SJSA1 (cell line): ENCODE data around the gene GNRHR. TPM values are rescaled to one million over a fixed set of nuclear protein-coding genes. Genes with fewer than 3 reads are reported as not detected.
"Not testable (repeated sequence)": the region's sequence is repeated elsewhere in the genome, so short reads cannot be mapped to it uniquely, and the experiment has no call there.

Experiments
- DNase-seq, 2 experiments: peaks; one replicate each; pipeline ENCODE4 v3.0.0-alpha.2; 2015 to 2020; ENCODE audit warnings: low spot score in 2 of 2, low read depth in 1 of 2
- H3K27ac ChIP-seq: fragments of 250-450 bp; sonication (Bioruptor Pico); 2 replicates; pipeline ENCODE4 v1.5.1; 2020; ENCODE audit warnings: mild to moderate bottlenecking, moderate library complexity
- H3K27me3 ChIP-seq: fragments of 250-450 bp; sonication (Bioruptor Pico); replicated peaks from 2 replicates; pipeline ENCODE4 v1.5.1; 2020; ENCODE audit warnings: mild to moderate bottlenecking, moderate library complexity
- H3K36me3 ChIP-seq: fragments of 250-450 bp; sonication (Bioruptor Pico); 2 replicates; pipeline ENCODE4 v1.5.1; 2020; ENCODE audit warnings: mild to moderate bottlenecking
- H3K4me1 ChIP-seq: fragments of 250-450 bp; sonication (Bioruptor Pico); replicated peaks from 2 replicates; pipeline ENCODE4 v1.6.1; 2021; ENCODE audit warnings: mild to moderate bottlenecking
- H3K4me3 ChIP-seq: fragments of 250-450 bp; sonication (Bioruptor Pico); 2 replicates; pipeline ENCODE4 v1.5.1; 2020; ENCODE audit warnings: mild to moderate bottlenecking
- H3K9me3 ChIP-seq: fragments of 250-450 bp; sonication (Bioruptor Pico); replicated peaks from 2 replicates; pipeline ENCODE4 v1.5.1; 2020; ENCODE audit warnings: mild to moderate bottlenecking
- total RNA-seq: library from RNA; depleted of rRNA; stranded (reverse); fragments of >200 nt; shearing (Covaris generic); gene quantifications from 2 replicates; pipeline ENCODE4 v1.2.3, GENCODE V29; 2014

Gene GNRHR
- total RNA-seq, 1 experiment from 2014 or later: not detected

GRCh38 chr4:67721770-67722597 is 32.2 kb downstream of the GNRHR start:
- Histone ChIP-seq H3K4me1 (peaks cover 13% of the 10 kb centered on the region), H3K36me3 (peaks cover 16% of the 10 kb centered on the region), H3K27ac (peak overlapping the region; percentile 74), H3K4me3 (no peak overlapping the region), H3K9me3 (peaks cover 2% of the 10 kb centered on the region; the same call in 1 of the 2 replicates), H3K27me3 (no peaks in the 10 kb centered on the region)
- DNase-seq: peak; percentile 62 to 69

DNA sequence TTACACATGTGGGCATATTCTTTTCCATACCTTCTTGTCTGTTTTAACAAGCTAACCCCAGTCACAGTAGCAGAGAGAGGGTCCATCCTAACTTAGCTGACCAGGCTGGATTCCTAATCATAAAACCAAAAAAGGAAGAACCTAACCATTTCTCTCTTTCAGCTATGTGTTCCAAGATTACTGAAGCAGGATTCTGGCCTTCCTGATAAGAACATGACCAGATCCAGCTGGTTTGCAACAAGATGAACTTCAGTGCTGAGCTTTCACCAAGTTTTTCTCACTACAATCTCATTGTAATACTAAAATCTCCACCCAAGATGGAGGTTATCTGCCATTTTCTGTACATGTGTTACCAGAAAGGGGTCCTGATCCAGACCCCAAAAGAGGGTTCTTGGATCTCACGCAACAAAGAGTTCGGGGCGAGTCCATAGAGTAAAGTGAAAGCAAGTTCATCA is 32.8 kb downstream of the GNRHR start:
- Histone ChIP-seq H3K36me3 (peaks cover 16% of the 10 kb centered on the region), H3K4me1 (peaks cover 13% of the 10 kb centered on the region), H3K27me3 (no peaks in the 10 kb centered on the region), H3K9me3 (no peaks in the 10 kb centered on the region), H3K4me3 (no peak overlapping the region), H3K27ac (peak overlapping the region; percentile 74)
- DNase-seq: no peak

DNA sequence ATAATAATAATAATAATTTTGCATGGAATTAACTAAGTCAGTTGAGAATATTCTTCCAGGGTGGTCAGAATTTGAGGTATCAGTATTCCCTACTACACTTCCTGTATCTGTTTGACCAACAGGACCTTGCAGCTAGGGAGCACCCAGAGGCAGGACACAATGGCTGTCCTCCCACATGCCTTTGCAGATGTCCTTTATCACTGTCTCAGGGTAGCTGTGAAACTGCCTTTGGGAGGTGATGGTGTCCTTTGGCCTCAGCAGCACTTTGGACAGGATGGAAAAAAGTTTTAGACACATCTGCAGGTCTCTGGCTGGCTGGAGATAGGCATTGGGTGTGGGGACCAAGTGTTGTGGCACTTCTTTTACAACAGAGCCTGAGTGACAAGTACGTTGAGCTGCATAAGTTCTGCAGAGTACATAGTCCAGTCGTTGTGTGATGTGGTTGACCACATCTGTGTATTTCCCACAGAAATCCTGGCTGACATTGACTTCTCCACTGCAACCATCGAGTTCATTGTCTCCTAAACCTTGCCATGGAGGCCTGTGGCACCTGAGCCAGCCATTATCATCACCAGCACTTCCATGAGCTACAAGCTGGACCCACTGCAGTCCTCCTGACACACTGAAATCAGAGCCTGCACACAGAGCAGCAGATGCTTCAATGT is 34.1 kb downstream of the GNRHR start:
- H3K27ac ChIP-seq: no peak overlapping the region
- H3K9me3 ChIP-seq: no peaks in the 10 kb centered on the region
- no peak for DNase-seq
- peaks cover 18% of the 10 kb centered on the region for H3K4me1 ChIP-seq
- peaks cover 19% of the 10 kb centered on the region for H3K36me3 ChIP-seq
- no peaks in the 10 kb centered on the region for H3K27me3 ChIP-seq
- H3K4me3 ChIP-seq: no peak overlapping the region

DNA sequence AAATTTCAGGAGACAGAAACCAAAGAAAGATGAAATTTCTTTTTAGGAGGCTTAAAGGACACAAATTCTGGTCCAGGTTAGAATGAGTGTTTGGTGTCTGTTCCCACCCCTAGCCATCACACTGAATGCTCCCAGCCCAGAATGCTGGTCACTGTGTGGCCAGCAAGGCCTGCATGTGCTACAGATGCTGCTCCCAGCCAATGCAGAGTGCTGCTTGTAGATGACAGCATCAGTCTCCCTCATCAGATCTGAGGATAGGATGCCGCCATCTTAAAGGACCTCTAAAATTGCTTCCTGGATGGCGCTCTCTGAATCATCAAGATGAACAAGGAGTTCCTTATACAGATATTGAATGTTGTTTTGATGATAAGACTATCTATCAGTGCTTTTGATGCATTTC is 35.3 kb downstream of the GNRHR start:
- H3K27me3 ChIP-seq: no peaks in the 10 kb centered on the region
- peaks cover 30% of the 10 kb centered on the region for H3K4me1 ChIP-seq
- no peak overlapping the region for H3K27ac ChIP-seq
- H3K36me3 ChIP-seq: peaks cover 19% of the 10 kb centered on the region
- no peak overlapping the region for H3K4me3 ChIP-seq
- no peaks in the 10 kb centered on the region for H3K9me3 ChIP-seq
- no peak for DNase-seq

- Histone ChIP-seq H3K27ac (no peak overlapping the region), H3K4me1 (peaks cover 39% of the 10 kb centered on the region), H3K9me3 (no peaks in the 10 kb centered on the region), H3K4me3 (no peak overlapping the region), H3K27me3 (no peaks in the 10 kb centered on the region), H3K36me3 (peaks cover 19% of the 10 kb centered on the region)
- no peak for DNase-seq
Observed at GRCh38 chr4:67717586-67717985, 36.6 kb downstream of the GNRHR start.

DNA sequence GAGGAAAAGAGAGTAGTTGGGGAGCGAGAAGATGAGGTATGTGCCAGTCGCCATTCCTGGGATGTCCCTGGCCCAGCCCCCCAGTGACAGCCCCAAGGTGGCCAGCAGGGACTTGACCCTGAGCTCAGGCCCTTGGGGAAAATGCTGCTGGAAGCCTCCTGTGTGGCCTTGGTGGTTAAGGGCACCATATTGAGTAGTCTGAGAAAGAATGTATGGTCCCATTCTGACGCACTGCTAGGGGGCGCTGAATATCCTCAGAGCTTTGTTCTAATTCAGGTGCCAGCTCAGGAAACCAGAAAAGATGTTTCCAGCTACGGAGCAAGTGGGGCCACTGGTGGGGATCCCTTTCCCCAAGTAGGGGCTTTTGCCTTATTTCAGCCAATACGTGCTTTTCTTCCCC is 39.2 kb downstream of the GNRHR start:
- Histone ChIP-seq H3K27ac (peak overlapping the region; percentile 65), H3K4me3 (no peak overlapping the region), H3K27me3 (no peaks in the 10 kb centered on the region), H3K36me3 (peaks cover 3% of the 10 kb centered on the region; the same call in 1 of the 2 replicates), H3K4me1 (peaks cover 26% of the 10 kb centered on the region), H3K9me3 (no peaks in the 10 kb centered on the region)
- DNase-seq: peak; percentile 53 to 63

DNA sequence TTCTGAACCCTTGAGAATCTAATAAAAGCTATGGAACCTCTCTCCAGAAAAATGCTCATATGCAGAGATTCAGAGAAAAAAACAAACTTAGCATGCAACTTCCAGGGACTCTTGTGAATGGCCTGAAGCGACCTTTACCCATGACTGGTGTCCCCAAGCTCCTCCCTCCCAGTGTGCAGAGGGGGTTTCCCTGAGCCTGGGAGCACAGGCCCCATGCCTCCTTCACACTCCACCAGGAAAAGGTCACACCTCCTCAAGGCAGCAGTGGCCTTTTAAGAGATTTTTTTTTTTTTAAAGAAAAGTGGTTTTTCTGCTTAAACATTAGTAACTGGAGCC is 40.0 kb downstream of the GNRHR start:
- H3K27me3 ChIP-seq: no peaks in the 10 kb centered on the region
- no peak overlapping the region for H3K4me3 ChIP-seq
- peaks cover 26% of the 10 kb centered on the region for H3K4me1 ChIP-seq
- H3K27ac ChIP-seq: peak overlapping the region; percentile 65
- H3K9me3 ChIP-seq: no peaks in the 10 kb centered on the region
- DNase-seq: peak; percentile 78 to 87
- H3K36me3 ChIP-seq: peaks cover 3% of the 10 kb centered on the region; the same call in 1 of the 2 replicates

GRCh38 chr4:67713529-67714247 is 40.5 kb downstream of the GNRHR start:
- Histone ChIP-seq H3K4me1 (peaks cover 26% of the 10 kb centered on the region), H3K9me3 (no peaks in the 10 kb centered on the region), H3K27ac (peak overlapping the region; percentile 65), H3K27me3 (no peaks in the 10 kb centered on the region), H3K4me3 (no peak overlapping the region), H3K36me3 (peaks cover 3% of the 10 kb centered on the region; the same call in 1 of the 2 replicates)
- DNase-seq: no peak

GRCh38 chr4:67712650-67713528 is 41.3 kb downstream of the GNRHR start:
- H3K27ac ChIP-seq: peak overlapping the region; percentile 65; the same call in 1 of the 2 replicates
- no peak for DNase-seq
- peaks cover 26% of the 10 kb centered on the region for H3K4me1 ChIP-seq
- H3K9me3 ChIP-seq: no peaks in the 10 kb centered on the region
- H3K27me3 ChIP-seq: no peaks in the 10 kb centered on the region
- H3K4me3 ChIP-seq: no peak overlapping the region
- peaks cover 3% of the 10 kb centered on the region; the same call in 1 of the 2 replicates for H3K36me3 ChIP-seq

DNA sequence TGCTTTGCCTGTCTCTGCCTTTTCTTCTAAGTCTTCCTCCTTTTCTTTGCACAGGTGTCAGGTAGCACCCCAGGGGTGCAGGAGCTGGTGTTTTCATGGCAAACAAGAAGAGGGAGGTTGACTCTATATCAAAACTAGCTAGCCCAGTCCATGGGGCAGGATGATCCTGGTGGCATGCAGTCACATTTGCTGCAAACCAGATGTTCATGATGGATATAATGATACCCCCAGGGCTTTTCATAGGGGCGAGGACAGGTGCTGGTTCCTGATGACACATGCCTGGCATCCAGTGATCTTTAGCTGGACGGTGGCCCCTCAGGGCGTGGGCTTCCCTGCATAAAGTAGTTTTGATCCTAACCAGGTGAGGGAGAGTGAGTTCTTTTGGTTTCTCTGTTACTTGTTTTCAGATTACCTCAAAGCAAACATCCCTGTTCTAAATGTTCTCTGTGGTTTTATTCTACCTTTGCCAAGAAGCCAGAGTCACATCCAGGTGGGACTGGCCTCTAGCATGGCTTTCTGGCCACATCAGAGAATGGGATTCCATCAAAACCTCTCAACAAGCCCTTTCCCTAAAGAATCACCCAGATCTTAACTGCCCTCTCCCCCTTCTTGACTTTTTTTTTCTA is 42.1 kb downstream of the GNRHR start:
- Histone ChIP-seq H3K27me3 (no peaks in the 10 kb centered on the region), H3K27ac (no peak overlapping the region), H3K36me3 (peaks cover 3% of the 10 kb centered on the region; the same call in 1 of the 2 replicates), H3K9me3 (no peaks in the 10 kb centered on the region), H3K4me1 (peaks cover 26% of the 10 kb centered on the region), H3K4me3 (no peak overlapping the region)
- no peak for DNase-seq

- not testable (repeated sequence) for H3K36me3 ChIP-seq, H3K27ac ChIP-seq, H3K9me3 ChIP-seq, H3K4me1 ChIP-seq, H3K27me3 ChIP-seq, H3K4me3 ChIP-seq, DNase-seq
Observed at GRCh38 chr4:67706682-67707081, 47.5 kb downstream of the GNRHR start.

DNA sequence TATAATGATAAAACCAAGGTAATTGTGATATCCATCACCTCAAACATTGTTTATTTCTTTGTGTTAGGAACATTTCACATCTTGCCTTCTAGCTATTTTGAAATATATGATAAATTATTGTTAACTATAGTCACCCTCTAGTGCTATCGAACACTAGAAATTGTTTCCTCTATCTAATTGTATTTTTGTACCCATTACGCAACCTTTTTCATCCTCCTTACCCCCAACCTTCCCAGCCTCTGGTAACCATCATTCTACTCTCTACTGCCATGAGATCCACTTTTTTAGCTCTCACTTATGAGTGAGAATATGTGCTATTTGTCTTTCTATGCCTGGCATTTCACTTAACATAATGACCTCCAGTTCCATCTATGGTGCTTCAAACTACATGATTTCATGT is 49.3 kb downstream of the GNRHR start:
- Histone ChIP-seq H3K36me3 (peaks cover 5% of the 10 kb centered on the region), H3K4me3 (no peak overlapping the region), H3K9me3 (no peaks in the 10 kb centered on the region), H3K4me1 (peaks cover 8% of the 10 kb centered on the region; the same call in 1 of the 2 replicates), H3K27me3 (no peaks in the 10 kb centered on the region), H3K27ac (no peak overlapping the region)
- DNase-seq: no peak

DNA sequence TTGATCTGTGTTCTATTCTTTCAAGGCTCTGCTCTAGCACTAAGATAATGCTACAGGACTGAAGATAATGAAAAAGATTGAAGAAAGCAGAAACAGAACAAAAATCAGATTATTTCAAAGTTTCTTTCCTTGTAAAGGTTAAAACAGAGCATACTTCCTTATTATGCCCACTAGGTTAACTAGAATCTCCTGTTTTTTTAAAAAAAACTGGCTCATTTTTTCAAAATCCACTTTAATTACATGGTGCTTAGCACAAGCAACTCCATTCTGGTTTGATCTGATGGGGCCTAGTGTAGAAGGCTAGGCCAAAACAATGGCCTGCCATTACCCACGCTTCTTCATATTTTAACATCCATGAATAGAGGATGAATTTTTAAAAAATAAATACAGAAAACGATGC is 52.0 kb downstream of the GNRHR start:
- no peak overlapping the region for H3K27ac ChIP-seq
- no peak overlapping the region for H3K4me3 ChIP-seq
- H3K27me3 ChIP-seq: no peaks in the 10 kb centered on the region
- no peak for DNase-seq
- H3K36me3 ChIP-seq: peaks cover 15% of the 10 kb centered on the region
- H3K4me1 ChIP-seq: peaks cover 11% of the 10 kb centered on the region; the same call in 1 of the 2 replicates
- no peaks in the 10 kb centered on the region for H3K9me3 ChIP-seq
